Esophagus muscularis mucosa (tissue), 3 donors: ENCODE data around the gene PDE3A.

Source experiments
- POLR2A ChIP-seq: fragments of 450-650 bp; IDR thresholded peaks from one replicate; pipeline ENCODE4 v1.6.1; 2017; ENCODE audit warnings: antibody characterized with exemption, moderate library complexity, mild to moderate bottlenecking, low read depth
- POLR2AphosphoS5 ChIP-seq, 2 donors: sonication (generic); formaldehyde crosslinking; IDR thresholded peaks; one replicate each; pipeline ENCODE4 v1.6.1; 2017; ENCODE audit warnings: antibody characterized with exemption in 2 of 2
- TF ChIP-seq, protein P1 (sequence below), 3 experiments: fragments of 200-600 bp in 2 of 3; fragments of 450-650 bp in 1 of 3; sonication (generic) in 2 of 3; IDR thresholded peaks; one replicate each; pipeline ENCODE4 v1.5.1; 2017 to 2019; ENCODE audit warnings: antibody characterized with exemption in 3 of 3, mild to moderate bottlenecking in 2 of 3, moderate library complexity in 1 of 3

DNA sequence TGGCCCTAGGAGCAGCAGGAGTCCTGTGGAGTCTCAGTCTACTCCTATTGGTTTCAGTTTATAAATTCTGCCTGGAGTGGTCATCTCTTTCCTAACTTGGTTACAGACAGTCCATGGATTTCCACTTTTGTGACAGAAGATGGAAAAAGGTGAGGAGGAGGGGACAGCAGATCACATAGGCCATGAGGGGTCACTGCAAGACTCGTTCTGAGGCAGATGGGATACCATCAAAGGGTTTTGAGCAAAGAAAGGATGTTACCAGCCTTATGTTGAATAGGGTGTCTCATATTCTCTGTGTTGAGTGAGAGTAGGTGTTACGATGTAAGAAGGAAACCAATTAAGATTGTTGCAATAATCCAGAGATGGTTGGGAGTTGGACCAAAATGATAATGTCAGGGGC, 15.3 kb downstream of the PDE3A start:
- TF ChIP-seq POLR2A = no peak
- TF ChIP-seq POLR2AphosphoS5 (IDR thresholded peaks at IDR 0.05) = no peak
- TF ChIP-seq, protein P1, sequence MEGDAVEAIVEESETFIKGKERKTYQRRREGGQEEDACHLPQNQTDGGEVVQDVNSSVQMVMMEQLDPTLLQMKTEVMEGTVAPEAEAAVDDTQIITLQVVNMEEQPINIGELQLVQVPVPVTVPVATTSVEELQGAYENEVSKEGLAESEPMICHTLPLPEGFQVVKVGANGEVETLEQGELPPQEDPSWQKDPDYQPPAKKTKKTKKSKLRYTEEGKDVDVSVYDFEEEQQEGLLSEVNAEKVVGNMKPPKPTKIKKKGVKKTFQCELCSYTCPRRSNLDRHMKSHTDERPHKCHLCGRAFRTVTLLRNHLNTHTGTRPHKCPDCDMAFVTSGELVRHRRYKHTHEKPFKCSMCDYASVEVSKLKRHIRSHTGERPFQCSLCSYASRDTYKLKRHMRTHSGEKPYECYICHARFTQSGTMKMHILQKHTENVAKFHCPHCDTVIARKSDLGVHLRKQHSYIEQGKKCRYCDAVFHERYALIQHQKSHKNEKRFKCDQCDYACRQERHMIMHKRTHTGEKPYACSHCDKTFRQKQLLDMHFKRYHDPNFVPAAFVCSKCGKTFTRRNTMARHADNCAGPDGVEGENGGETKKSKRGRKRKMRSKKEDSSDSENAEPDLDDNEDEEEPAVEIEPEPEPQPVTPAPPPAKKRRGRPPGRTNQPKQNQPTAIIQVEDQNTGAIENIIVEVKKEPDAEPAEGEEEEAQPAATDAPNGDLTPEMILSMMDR (IDR thresholded peaks at IDR 0.05) = no peak
